Measurements from ENCODE around the gene ANO4.

GRCh38 chr12:101066489-101066888 is 271.9 kb downstream of the ANO4 start:
- no peak for TF ChIP-seq CTCF (IDR thresholded peaks at IDR 0.05)
- no peak for TF ChIP-seq POLR2A (IDR thresholded peaks at IDR 0.05)

All from stomach (tissue), 4 donors.